CD4-positive, alpha-beta T cell treated with Interleukin-1 beta for 1 hour (primary cell): ENCODE results near the gene LDHAL6B.
A peak's percentile ranks its signal among the peaks of the same experiment; 100 is the strongest.

Experiments used
- DNase-seq, 2 donors: peaks; one replicate each; pipeline ENCODE4 v3.0.0-alpha.2; 2020 to 2022

LDHAL6B gene

GRCh38 chr15:59255680-59256336 lies 49.2 kb downstream of the LDHAL6B start:
- DNase-seq = peak in 1 of 2 donors; percentile 28

GRCh38 chr15:59256482-59256881 lies 49.8 kb downstream of the LDHAL6B start:
- no peak for DNase-seq

GRCh38 chr15:59257140-59257539 lies 50.5 kb downstream of the LDHAL6B start:
- no peak for DNase-seq
